Measurements from ENCODE around the gene CLDN9.

DNA sequence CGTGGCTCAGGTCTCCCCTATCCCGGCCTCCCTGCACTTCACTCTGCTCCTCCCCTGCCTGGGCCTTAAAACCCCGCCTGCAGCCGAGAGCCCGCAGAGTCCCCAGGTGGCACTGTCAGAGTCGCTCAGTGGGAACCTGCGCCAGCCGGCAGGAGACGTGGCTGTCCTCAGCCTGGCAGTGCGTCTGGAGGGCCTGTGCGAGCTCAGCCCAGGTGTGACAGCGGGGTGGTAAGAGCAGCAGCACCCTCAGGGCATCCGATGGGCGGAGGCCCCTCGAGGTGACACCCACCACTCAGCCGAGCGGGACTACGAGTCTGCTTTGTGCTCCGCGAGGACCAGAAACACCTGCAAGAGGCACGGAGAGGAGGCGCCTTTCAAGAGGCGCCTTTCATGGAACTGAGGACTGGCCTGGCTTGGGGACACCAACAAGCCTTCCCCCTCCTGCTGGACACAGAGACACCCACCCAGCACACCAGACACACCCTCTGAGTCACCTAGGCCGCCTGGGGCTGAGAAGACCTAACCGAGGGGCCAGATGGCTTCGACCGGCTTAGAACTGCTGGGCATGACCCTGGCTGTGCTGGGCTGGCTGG, at the start of gene CLDN9:
- TF ChIP-seq POLR2A (IDR thresholded peaks at IDR 0.05; ENCODE audit: low read length) (no peak), GATA1 (IDR thresholded peaks at IDR 0.05; ENCODE audit: low read depth, low read length) (no peak)
